ENCODE measurements around the gene PCCA. TPM values are rescaled to one million over a fixed set of nuclear protein-coding genes. Genes with fewer than 3 reads are reported as not detected.

Gene PCCA
- total and polyA plus RNA-seq, 4 donors = 45.1 to 378 (median 110) TPM

GRCh38 chr13:100529666-100530377, 440.9 kb downstream of the PCCA start:
- peaks cover 50% of the 10 kb centered on the region for H3K36me3 ChIP-seq (ENCODE audit: control insufficient read depth, insufficient read depth, low read length)
- WGBS (ENCODE audit: insufficient coverage) = 88% methylated on average over 10 of the region's 15 CpGs

GRCh38 chr13:100530671-100531213, 441.8 kb downstream of the PCCA start:
- Histone ChIP-seq H3K36me3 (ENCODE audit: control insufficient read depth, insufficient read depth, low read length) (peaks cover 52% of the 10 kb centered on the region), H3K4me1 (ENCODE audit: control insufficient read depth, insufficient read depth, low read length) (peaks cover 17% of the 10 kb centered on the region), H3K27ac (ENCODE audit: low read depth, low read length) (peak overlapping the region; percentile 29), H3K9me3 (ENCODE audit: control insufficient read depth, insufficient read depth, low read length) (no peaks in the 10 kb centered on the region), H3K27me3 (ENCODE audit: control insufficient read depth, insufficient read depth, low read length) (no peaks in the 10 kb centered on the region), H3K4me3 (ENCODE audit: low read depth, low read length) (no peak overlapping the region)
- peak in 1 of 6 donors; percentile 72 for DNase-seq (ENCODE audit: low read depth in 4 of 6, low spot score in 6 of 6)
- WGBS (ENCODE audit: insufficient coverage) = 38% methylated on average over 10 of the region's 11 CpGs

More at GRCh38 chr13:100529666-100530377, 440.9 kb downstream of the PCCA start:
- Histone ChIP-seq H3K4me3 (ENCODE audit: low read depth, low read length) (no peak overlapping the region), H3K4me1 (ENCODE audit: control insufficient read depth, insufficient read depth, low read length) (peaks cover 21% of the 10 kb centered on the region), H3K27ac (ENCODE audit: low read depth, low read length) (no peak overlapping the region), H3K9me3 (ENCODE audit: control insufficient read depth, insufficient read depth, low read length) (no peaks in the 10 kb centered on the region), H3K27me3 (ENCODE audit: control insufficient read depth, insufficient read depth, low read length) (no peaks in the 10 kb centered on the region)
- DNase-seq (ENCODE audit: low read depth in 4 of 6, low spot score in 6 of 6) = peak in 1 of 6 donors; percentile 61

- WGBS (ENCODE audit: insufficient coverage) = 96% methylated on average over 59 of the region's 60 CpGs
- H3K36me3 ChIP-seq (ENCODE audit: control insufficient read depth, insufficient read depth, low read length) = peaks cover 44% of the 10 kb centered on the region
- no peaks in the 10 kb centered on the region for H3K9me3 ChIP-seq (ENCODE audit: control insufficient read depth, insufficient read depth, low read length)
- DNase-seq (ENCODE audit: low read depth in 4 of 6, low spot score in 6 of 6) = no peak
- peaks cover 10% of the 10 kb centered on the region for H3K4me1 ChIP-seq (ENCODE audit: control insufficient read depth, insufficient read depth, low read length)
- H3K27ac ChIP-seq (ENCODE audit: low read depth, low read length) = no peak overlapping the region
- H3K4me3 ChIP-seq (ENCODE audit: low read depth, low read length) = no peak overlapping the region
- H3K27me3 ChIP-seq (ENCODE audit: control insufficient read depth, insufficient read depth, low read length) = no peaks in the 10 kb centered on the region
Observed at GRCh38 chr13:100532090-100532766, 443.3 kb downstream of the PCCA start.

- H3K4me1 ChIP-seq (ENCODE audit: control insufficient read depth, insufficient read depth, low read length) = peaks cover 10% of the 10 kb centered on the region
- no peak for DNase-seq (ENCODE audit: low read depth in 4 of 6, low spot score in 6 of 6)
- peaks cover 41% of the 10 kb centered on the region for H3K36me3 ChIP-seq (ENCODE audit: control insufficient read depth, insufficient read depth, low read length)
- no peak overlapping the region for H3K4me3 ChIP-seq (ENCODE audit: low read depth, low read length)
- H3K9me3 ChIP-seq (ENCODE audit: control insufficient read depth, insufficient read depth, low read length) = no peaks in the 10 kb centered on the region
- no peaks in the 10 kb centered on the region for H3K27me3 ChIP-seq (ENCODE audit: control insufficient read depth, insufficient read depth, low read length)
- H3K27ac ChIP-seq (ENCODE audit: low read depth, low read length) = no peak overlapping the region
- WGBS (ENCODE audit: insufficient coverage) = 99% methylated on average over 13 of the region's 14 CpGs
Observed at GRCh38 chr13:100532836-100533435, 444.0 kb downstream of the PCCA start.

GRCh38 chr13:100533588-100534041, 444.7 kb downstream of the PCCA start:
- no peak overlapping the region for H3K27ac ChIP-seq (ENCODE audit: low read depth, low read length)
- no peak for DNase-seq (ENCODE audit: low read depth in 4 of 6, low spot score in 6 of 6)
- WGBS (ENCODE audit: insufficient coverage) = 89% methylated on average over 19 of the region's 19 CpGs
- peaks cover 38% of the 10 kb centered on the region for H3K36me3 ChIP-seq (ENCODE audit: control insufficient read depth, insufficient read depth, low read length)
- no peak overlapping the region for H3K4me3 ChIP-seq (ENCODE audit: low read depth, low read length)
- no peaks in the 10 kb centered on the region for H3K27me3 ChIP-seq (ENCODE audit: control insufficient read depth, insufficient read depth, low read length)
- H3K4me1 ChIP-seq (ENCODE audit: control insufficient read depth, insufficient read depth, low read length) = peaks cover 10% of the 10 kb centered on the region
- H3K9me3 ChIP-seq (ENCODE audit: control insufficient read depth, insufficient read depth, low read length) = peaks cover 1% of the 10 kb centered on the region

- Histone ChIP-seq H3K36me3 (ENCODE audit: control insufficient read depth, insufficient read depth, low read length) (peaks cover 33% of the 10 kb centered on the region), H3K27me3 (ENCODE audit: control insufficient read depth, insufficient read depth, low read length) (no peaks in the 10 kb centered on the region), H3K9me3 (ENCODE audit: control insufficient read depth, insufficient read depth, low read length) (peaks cover 2% of the 10 kb centered on the region), H3K4me3 (ENCODE audit: low read depth, low read length) (no peak overlapping the region), H3K27ac (ENCODE audit: low read depth, low read length) (no peak overlapping the region), H3K4me1 (ENCODE audit: control insufficient read depth, insufficient read depth, low read length) (peaks cover 10% of the 10 kb centered on the region)
- 88% methylated on average over 12 of the region's 13 CpGs for WGBS (ENCODE audit: insufficient coverage)
- DNase-seq (ENCODE audit: low read depth in 4 of 6, low spot score in 6 of 6) = no peak
Observed at GRCh38 chr13:100534147-100534843, 445.4 kb downstream of the PCCA start.

- Histone ChIP-seq H3K4me3 (ENCODE audit: low read depth, low read length) (no peak overlapping the region), H3K27me3 (ENCODE audit: control insufficient read depth, insufficient read depth, low read length) (no peaks in the 10 kb centered on the region), H3K4me1 (ENCODE audit: control insufficient read depth, insufficient read depth, low read length) (peaks cover 10% of the 10 kb centered on the region), H3K36me3 (ENCODE audit: control insufficient read depth, insufficient read depth, low read length) (peaks cover 30% of the 10 kb centered on the region), H3K9me3 (ENCODE audit: control insufficient read depth, insufficient read depth, low read length) (peaks cover 2% of the 10 kb centered on the region), H3K27ac (ENCODE audit: low read depth, low read length) (no peak overlapping the region)
- 87% methylated on average over 5 of the region's 6 CpGs for WGBS (ENCODE audit: insufficient coverage)
- no peak for DNase-seq (ENCODE audit: low read depth in 4 of 6, low spot score in 6 of 6)
Observed at GRCh38 chr13:100534911-100535310, 446.0 kb downstream of the PCCA start.

GRCh38 chr13:100535426-100536135, 446.7 kb downstream of the PCCA start:
- Histone ChIP-seq H3K4me3 (ENCODE audit: low read depth, low read length) (no peak overlapping the region), H3K27ac (ENCODE audit: low read depth, low read length) (peak overlapping the region; percentile 57), H3K27me3 (ENCODE audit: control insufficient read depth, insufficient read depth, low read length) (no peaks in the 10 kb centered on the region), H3K4me1 (ENCODE audit: control insufficient read depth, insufficient read depth, low read length) (peaks cover 9% of the 10 kb centered on the region), H3K9me3 (ENCODE audit: control insufficient read depth, insufficient read depth, low read length) (peaks cover 2% of the 10 kb centered on the region), H3K36me3 (ENCODE audit: control insufficient read depth, insufficient read depth, low read length) (peaks cover 30% of the 10 kb centered on the region)
- 94% methylated on average over 12 of the region's 16 CpGs for WGBS (ENCODE audit: insufficient coverage)
- peak in 1 of 6 donors; percentile 62 for DNase-seq (ENCODE audit: low read depth in 4 of 6, low spot score in 6 of 6)

Measured in spinal cord (tissue), 10 donors.